PC-3 (cell line): ENCODE data around the gene FIZ1. TPM values are rescaled to one million over a fixed set of nuclear protein-coding genes. Genes with fewer than 3 reads are reported as not detected.
A peak's percentile ranks its signal among the peaks of the same experiment; 100 is the strongest.

Experiments
- ATAC-seq: fragments of 200-7000 bp; cut with Tn5 transposase; 2 replicates; pipeline ENCODE4 v1.9.1; 2020; ENCODE audit warnings: mild to moderate bottlenecking, moderate library complexity
- BruUV-seq: library from RNA; stranded (reverse); fragments of 400-500 nt; replicated peaks from 2 replicates; lab custom pipeline; 2021; lab: Mats Ljungman, UMichigan
- CTCF ChIA-PET: fragments of 300-600 bp; sonication (Branson Sonifier 250); formaldehyde crosslinking; loops from one replicate; lab custom pipeline; 2022; ENCODE audit warnings: antibody characterized with exemption; lab: Charles Lee
- POLR2A ChIA-PET: fragments of 300-600 bp; sonication (Branson Sonifier 250); formaldehyde crosslinking; loops from one replicate; lab custom pipeline; 2022; ENCODE audit warnings: antibody characterized with exemption; ENCODE audit not compliant: unreplicated experiment; lab: Charles Lee
- DNase-seq: peaks from one replicate; pipeline ENCODE4 v3.0.0-alpha.2; 2015
- H2AFZ ChIP-seq: fragments of 300-600 bp; sonication (generic); 2 replicates; pipeline ENCODE4 v1.6.0; 2016; ENCODE audit warnings: antibody characterized with exemption, low read length
- H3F3A ChIP-seq: fragments of 300-600 bp; sonication (generic); one replicate; pipeline ENCODE4 v1.6.0; 2017; ENCODE audit warnings: antibody characterized with exemption, low read length, control low read depth, mild to moderate bottlenecking; ENCODE audit not compliant: unreplicated experiment
- H3K27ac ChIP-seq: fragments of 300-600 bp; sonication (generic); 2 replicates; pipeline ENCODE4 v1.5.1; 2016; ENCODE audit warnings: mild to moderate bottlenecking, low read length
- H3K27me3 ChIP-seq: fragments of 300-600 bp; sonication (generic); 2 replicates; pipeline ENCODE4 v1.6.1; 2016; ENCODE audit warnings: low read length, mixed read lengths
- H3K36me3 ChIP-seq: fragments of 300-600 bp; sonication (generic); 2 replicates; pipeline ENCODE4 v1.6.1; 2016; ENCODE audit warnings: low read depth, mixed run types, low read length, mixed read lengths
- H3K4me1 ChIP-seq: fragments of 300-600 bp; sonication (generic); 2 replicates; pipeline ENCODE4 v1.5.1; 2016; ENCODE audit warnings: low read length; ENCODE audit not compliant: insufficient read depth
- H3K4me2 ChIP-seq: fragments of 300-600 bp; sonication (generic); 2 replicates; pipeline ENCODE4 v1.6.0; 2016; ENCODE audit warnings: low read length
- H3K4me3 ChIP-seq: fragments of 300-600 bp; sonication (generic); 2 replicates; pipeline ENCODE4 v1.5.1; 2016; ENCODE audit warnings: mild to moderate bottlenecking, low read length, mixed read lengths
- H3K79me2 ChIP-seq: fragments of 300-600 bp; sonication (generic); 2 replicates; pipeline ENCODE4 v1.6.1; 2017; ENCODE audit warnings: low read length, mixed read lengths
- H3K9ac ChIP-seq: fragments of 300-600 bp; sonication (generic); 2 replicates; pipeline ENCODE4 v1.6.0; 2016; ENCODE audit warnings: mild to moderate bottlenecking, low read length
- H3K9me2 ChIP-seq: fragments of 300-600 bp; sonication (generic); replicated peaks from 2 replicates; pipeline ENCODE4 v1.6.1; 2016; ENCODE audit warnings: mixed run types, low read length, mixed read lengths
- H3K9me3 ChIP-seq: fragments of 300-600 bp; sonication (generic); 2 replicates; pipeline ENCODE4 v1.6.1; 2016; ENCODE audit warnings: low read length, mixed read lengths
- H4K20me1 ChIP-seq: fragments of 300-600 bp; sonication (generic); 2 replicates; pipeline ENCODE4 v1.6.1; 2016; ENCODE audit warnings: low read length, mixed read lengths
- EZH2 ChIP-seq: fragments of 300-600 bp; sonication (generic); IDR thresholded peaks from one replicate; pipeline ENCODE4 v1.6.1; 2017; ENCODE audit warnings: antibody characterized with exemption, mild to moderate bottlenecking, low read length; ENCODE audit not compliant: unreplicated experiment
- EZH2phosphoT487 ChIP-seq: fragments of 300-600 bp; sonication (generic); IDR thresholded peaks from 2 replicates; pipeline ENCODE4 v1.6.1; 2018; ENCODE audit warnings: mild to moderate bottlenecking, antibody characterized with exemption, low read length, borderline replicate concordance
- intact Hi-C: fragments of 100-400 bp; cut with micrococcal nuclease; formaldehyde crosslinking; loops from 2 replicates; pipeline ENCODE4 v1.9.0; 2023
- total RNA-seq: library from RNA; depleted of rRNA; stranded (reverse); fragments of >200 nt; gene quantifications from 2 replicates; pipeline ENCODE4 v1.2.3, GENCODE V29; 2014
- TF ChIP-seq, protein P1 (sequence below): fragments of 300-600 bp; sonication (generic); conservative IDR thresholded peaks from 2 replicates; pipeline ENCODE4 v1.5.1; 2017; ENCODE audit warnings: antibody characterized with exemption, low read depth, mild to moderate bottlenecking, low read length

The FIZ1 gene
- total RNA-seq, 1 experiment from 2014 or later = 11.7 TPM

GRCh38 chr19:55566823-55567222, 32.5 kb downstream of the FIZ1 start:
- CTCF ChIA-PET = no interaction called here

DNA sequence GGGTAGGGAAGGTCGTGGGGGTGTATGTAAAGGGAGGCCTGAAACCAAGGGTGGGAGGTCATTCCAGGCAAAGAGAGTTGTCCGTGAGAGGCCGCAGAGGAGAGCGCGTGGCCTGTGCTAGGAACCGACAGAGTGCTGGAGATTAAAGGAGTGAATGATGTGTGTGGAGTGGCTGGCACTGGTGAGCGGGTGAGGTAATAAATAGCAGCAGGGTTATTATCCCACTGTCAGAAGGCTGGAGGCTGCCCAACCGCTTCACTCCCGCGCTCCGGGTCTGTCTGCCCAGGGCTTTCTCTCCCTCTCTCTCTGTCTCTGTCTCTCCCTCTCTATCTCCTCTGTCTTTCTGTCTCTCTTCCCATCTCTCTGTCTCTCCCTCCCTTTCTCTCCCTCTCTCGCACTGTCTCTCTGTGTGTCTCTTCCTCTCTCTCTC, 36.0 kb downstream of the FIZ1 start:
- Histone ChIP-seq H3K27ac (no peak overlapping the region), H3K9me2 (no peaks in the 10 kb centered on the region), H3K9me3 (no peaks in the 10 kb centered on the region), H3K4me3 (no peak overlapping the region), H3K4me1 (no peaks in the 10 kb centered on the region), H3K4me2 (no peak overlapping the region), H3F3A (no peaks in the 10 kb centered on the region), H3K79me2 (no peaks in the 10 kb centered on the region), H2AFZ (no peak overlapping the region), H3K9ac (no peak overlapping the region), H3K36me3 (no peaks in the 10 kb centered on the region), H3K27me3 (no peaks in the 10 kb centered on the region), H4K20me1 (no peaks in the 10 kb centered on the region)
- ChIA-PET POLR2A (no interaction called here), CTCF (no interaction called here)
- no peak for TF ChIP-seq EZH2
- TF ChIP-seq, protein P1, sequence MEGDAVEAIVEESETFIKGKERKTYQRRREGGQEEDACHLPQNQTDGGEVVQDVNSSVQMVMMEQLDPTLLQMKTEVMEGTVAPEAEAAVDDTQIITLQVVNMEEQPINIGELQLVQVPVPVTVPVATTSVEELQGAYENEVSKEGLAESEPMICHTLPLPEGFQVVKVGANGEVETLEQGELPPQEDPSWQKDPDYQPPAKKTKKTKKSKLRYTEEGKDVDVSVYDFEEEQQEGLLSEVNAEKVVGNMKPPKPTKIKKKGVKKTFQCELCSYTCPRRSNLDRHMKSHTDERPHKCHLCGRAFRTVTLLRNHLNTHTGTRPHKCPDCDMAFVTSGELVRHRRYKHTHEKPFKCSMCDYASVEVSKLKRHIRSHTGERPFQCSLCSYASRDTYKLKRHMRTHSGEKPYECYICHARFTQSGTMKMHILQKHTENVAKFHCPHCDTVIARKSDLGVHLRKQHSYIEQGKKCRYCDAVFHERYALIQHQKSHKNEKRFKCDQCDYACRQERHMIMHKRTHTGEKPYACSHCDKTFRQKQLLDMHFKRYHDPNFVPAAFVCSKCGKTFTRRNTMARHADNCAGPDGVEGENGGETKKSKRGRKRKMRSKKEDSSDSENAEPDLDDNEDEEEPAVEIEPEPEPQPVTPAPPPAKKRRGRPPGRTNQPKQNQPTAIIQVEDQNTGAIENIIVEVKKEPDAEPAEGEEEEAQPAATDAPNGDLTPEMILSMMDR = no peak
- no peak for TF ChIP-seq EZH2phosphoT487
- no TSS peak for BruUV-seq
- intact Hi-C loops = no loop called here
- DNase-seq (no peak), ATAC-seq (peak; percentile 43)

More at GRCh38 chr19:55566823-55567222, 32.5 kb downstream of the FIZ1 start:
- DNase-seq = no peak
- Histone ChIP-seq H3K27me3 (no peaks in the 10 kb centered on the region), H4K20me1 (no peaks in the 10 kb centered on the region), H3K4me2 (no peak overlapping the region), H3K79me2 (no peaks in the 10 kb centered on the region), H3K36me3 (no peaks in the 10 kb centered on the region), H3K4me1 (no peaks in the 10 kb centered on the region), H2AFZ (no peak overlapping the region), H3F3A (no peaks in the 10 kb centered on the region), H3K4me3 (no peak overlapping the region), H3K27ac (no peak overlapping the region), H3K9ac (no peak overlapping the region), H3K9me2 (no peaks in the 10 kb centered on the region), H3K9me3 (no peaks in the 10 kb centered on the region)
- no TSS peak for BruUV-seq
- TF ChIP-seq EZH2phosphoT487 = no peak
- TF ChIP-seq EZH2 = no peak
- TF ChIP-seq, protein P1 = no peak
- intact Hi-C loops = no loop called here
- ATAC-seq = no peak
- POLR2A ChIA-PET = no interaction called here

- no TSS peak for BruUV-seq
- Histone ChIP-seq H3F3A (no peaks in the 10 kb centered on the region), H4K20me1 (no peaks in the 10 kb centered on the region), H3K27ac (no peak overlapping the region), H3K4me2 (no peak overlapping the region), H3K9me2 (no peaks in the 10 kb centered on the region), H3K27me3 (no peaks in the 10 kb centered on the region), H2AFZ (no peak overlapping the region), H3K9ac (no peak overlapping the region), H3K4me1 (no peaks in the 10 kb centered on the region), H3K36me3 (no peaks in the 10 kb centered on the region), H3K4me3 (no peak overlapping the region), H3K9me3 (no peaks in the 10 kb centered on the region), H3K79me2 (no peaks in the 10 kb centered on the region)
- POLR2A ChIA-PET = no interaction called here
- no peak for ATAC-seq
- CTCF ChIA-PET = no interaction called here
- intact Hi-C loops = no loop called here
- TF ChIP-seq EZH2phosphoT487 = no peak
- DNase-seq = no peak
These were observed 39.6 kb downstream of the FIZ1 start for GRCh38 chr19:55559684-55560083.
